Activated CD4-positive, alpha-beta memory T cell treated with anti-CD3 and anti-CD28 coated beads for 36 hours (primary cell): Measurements from ENCODE around the gene HIGD2A. TPM values are rescaled to one million over a fixed set of nuclear protein-coding genes. Genes with fewer than 3 reads are reported as not detected.
"Not testable (repeated sequence)": the region's sequence is repeated elsewhere in the genome, so short reads cannot be mapped to it uniquely, and the experiment has no call there.

Experiments
- CTCF ChIA-PET: fragments of 350-600 bp; sonication (Branson Sonifier 250); formaldehyde crosslinking; loops from one replicate; lab custom pipeline; 2021; ENCODE audit warnings: antibody characterized with exemption, inconsistent platforms; lab: Charles Lee
- POLR2A ChIA-PET: fragments of 350-600 bp; sonication (Branson Sonifier 250); formaldehyde crosslinking; loops from one replicate; lab custom pipeline; 2021; ENCODE audit warnings: antibody characterized with exemption; lab: Charles Lee
- DNase-seq: peaks from one replicate; pipeline ENCODE4 v3.0.0-alpha.2; 2020
- H3K27ac Mint-ChIP-seq: one replicate; pipeline ENCODE4 v1.8.0; 2021; ENCODE audit warnings: mixed read lengths
- H3K27me3 Mint-ChIP-seq: one replicate; pipeline ENCODE4 v1.8.0; 2021; ENCODE audit warnings: mixed read lengths
- H3K36me3 Mint-ChIP-seq: one replicate; pipeline ENCODE4 v1.8.0; 2021; ENCODE audit warnings: mixed read lengths
- H3K4me1 Mint-ChIP-seq: one replicate; pipeline ENCODE4 v1.8.0; 2021; ENCODE audit warnings: low read depth, mixed read lengths
- H3K4me3 Mint-ChIP-seq: one replicate; pipeline ENCODE4 v1.8.0; 2021; ENCODE audit warnings: mild to moderate bottlenecking, mixed read lengths
- H3K9me3 Mint-ChIP-seq: one replicate; pipeline ENCODE4 v1.8.0; 2021; ENCODE audit warnings: mixed read lengths
- intact Hi-C: fragments of 100-400 bp; cut with micrococcal nuclease; formaldehyde crosslinking; loops from one replicate; pipeline ENCODE4 v1.15.1; 2023
- total RNA-seq, 2 experiments: library from RNA; stranded (reverse); gene quantifications; one replicate each; pipeline ENCODE4 v1.2.3, GENCODE V29; 2021

Gene HIGD2A
- total RNA-seq, 2 experiments from 2014 or later, result 112 to 119 TPM

GRCh38 chr5:176401281-176402205, 13.0 kb downstream of the HIGD2A start:
- Mint-ChIP-seq H3K4me1 (no peaks in the 10 kb centered on the region), H3K9me3 (no peaks in the 10 kb centered on the region), H3K36me3 (peaks cover 3% of the 10 kb centered on the region), H3K27me3 (no peaks in the 10 kb centered on the region), H3K27ac (no peak overlapping the region), H3K4me3 (no peak overlapping the region)
- DNase-seq, result no peak
- ChIA-PET POLR2A (no interaction called here), CTCF (no interaction called here)
- intact Hi-C loops, result no loop called here

- H3K4me1 Mint-ChIP-seq, result no peaks in the 10 kb centered on the region
- intact Hi-C loops, result no loop called here
- no peak overlapping the region for H3K27ac Mint-ChIP-seq
- peaks cover 6% of the 10 kb centered on the region for H3K36me3 Mint-ChIP-seq
- no peaks in the 10 kb centered on the region for H3K9me3 Mint-ChIP-seq
- no peak overlapping the region for H3K4me3 Mint-ChIP-seq
- H3K27me3 Mint-ChIP-seq, result no peaks in the 10 kb centered on the region
- DNase-seq, result no peak
- ChIA-PET CTCF (interaction anchor here (1.2 kb wide), 1 partner anchor 10 kb away, joined by 4 read pairs; no protein-coding TSS in a partner anchor), POLR2A (no interaction called here)
These were observed 17.3 kb downstream of the HIGD2A start for GRCh38 chr5:176405656-176406435.

- intact Hi-C loops, result no loop called here
- CTCF ChIA-PET, result interaction anchor here (0.8 to 1.2 kb wide), 2 partner anchors 9 to 136 kb away, joined by 3 to 4 read pairs; no protein-coding TSS in a partner anchor
- Mint-ChIP-seq H3K27me3 (no peaks in the 10 kb centered on the region), H3K4me1 (peaks cover 5% of the 10 kb centered on the region), H3K9me3 (no peaks in the 10 kb centered on the region), H3K36me3 (peaks cover 6% of the 10 kb centered on the region), H3K4me3 (no peak overlapping the region), H3K27ac (no peak overlapping the region)
- POLR2A ChIA-PET, result interaction anchor here (0.6 kb wide), 1 partner anchor 41 kb away, joined by 3 read pairs; no protein-coding TSS in a partner anchor
- DNase-seq, result no peak
These were observed 18.0 kb downstream of the HIGD2A start for GRCh38 chr5:176406436-176407052.

GRCh38 chr5:176407456-176408251, 19.1 kb downstream of the HIGD2A start:
- H3K36me3 Mint-ChIP-seq, result peaks cover 6% of the 10 kb centered on the region
- CTCF ChIA-PET, result interaction anchor here (0.8 to 1.2 kb wide), 2 partner anchors 40 to 135 kb away, joined by 3 read pairs; partner anchors contain the start of gene FAF2
- H3K9me3 Mint-ChIP-seq, result no peaks in the 10 kb centered on the region
- intact Hi-C loops, result no loop called here
- no peaks in the 10 kb centered on the region for H3K27me3 Mint-ChIP-seq
- no peak for DNase-seq
- no peak overlapping the region for H3K27ac Mint-ChIP-seq
- POLR2A ChIA-PET, result interaction anchor here (0.6 kb wide), 1 partner anchor 135 kb away, joined by 3 read pairs; no protein-coding TSS in a partner anchor
- no peak overlapping the region for H3K4me3 Mint-ChIP-seq
- peaks cover 7% of the 10 kb centered on the region for H3K4me1 Mint-ChIP-seq

- H3K4me1 Mint-ChIP-seq, H3K27me3 Mint-ChIP-seq, H3K9me3 Mint-ChIP-seq, intact Hi-C loops, H3K36me3 Mint-ChIP-seq, H3K27ac Mint-ChIP-seq, DNase-seq, H3K4me3 Mint-ChIP-seq: not testable (repeated sequence)
- POLR2A ChIA-PET, result interaction anchor here (0.6 kb wide), 1 partner anchor 135 kb away, joined by 3 read pairs; no protein-coding TSS in a partner anchor
- CTCF ChIA-PET, result interaction anchor here (1.2 kb wide), 1 partner anchor 40 kb away, joined by 3 read pairs; the partner anchor contains the start of gene FAF2
These were observed 19.7 kb downstream of the HIGD2A start for GRCh38 chr5:176408252-176408573.

- Mint-ChIP-seq H3K4me3 (no peak overlapping the region), H3K27me3 (no peaks in the 10 kb centered on the region), H3K4me1 (peaks cover 11% of the 10 kb centered on the region), H3K36me3 (peaks cover 6% of the 10 kb centered on the region), H3K9me3 (no peaks in the 10 kb centered on the region), H3K27ac (no peak overlapping the region)
- CTCF ChIA-PET, result interaction anchor here (1.2 kb wide), 1 partner anchor 39 kb away, joined by 3 read pairs; the partner anchor contains the start of gene FAF2
- intact Hi-C loops, result no loop called here
- POLR2A ChIA-PET, result no interaction called here
- DNase-seq, result no peak
These were observed 20.0 kb downstream of the HIGD2A start for GRCh38 chr5:176408590-176408989.

GRCh38 chr5:176409765-176410164, 21.2 kb downstream of the HIGD2A start:
- intact Hi-C loops, result no loop called here
- Mint-ChIP-seq H3K27me3 (no peaks in the 10 kb centered on the region), H3K4me3 (no peak overlapping the region), H3K9me3 (no peaks in the 10 kb centered on the region), H3K4me1 (peaks cover 23% of the 10 kb centered on the region), H3K36me3 (peaks cover 6% of the 10 kb centered on the region), H3K27ac (no peak overlapping the region)
- ChIA-PET CTCF (no interaction called here), POLR2A (no interaction called here)
- no peak for DNase-seq

- intact Hi-C loops, result no loop called here
- Mint-ChIP-seq H3K4me3 (no peak overlapping the region), H3K4me1 (peaks cover 31% of the 10 kb centered on the region), H3K36me3 (peaks cover 6% of the 10 kb centered on the region), H3K27ac (no peak overlapping the region), H3K9me3 (no peaks in the 10 kb centered on the region), H3K27me3 (no peaks in the 10 kb centered on the region)
- DNase-seq, result no peak
- ChIA-PET POLR2A (no interaction called here), CTCF (interaction anchor here (0.6 kb wide), 1 partner anchor 661 kb away, joined by 3 read pairs; no protein-coding TSS in a partner anchor)
These were observed 22.1 kb downstream of the HIGD2A start for GRCh38 chr5:176410486-176411180.

- Mint-ChIP-seq H3K4me3 (no peak overlapping the region), H3K27me3 (no peaks in the 10 kb centered on the region), H3K9me3 (no peaks in the 10 kb centered on the region), H3K4me1 (peaks cover 39% of the 10 kb centered on the region), H3K36me3 (peaks cover 6% of the 10 kb centered on the region), H3K27ac (no peak overlapping the region)
- intact Hi-C loops, result no loop called here
- ChIA-PET POLR2A (no interaction called here), CTCF (interaction anchor here (1.1 kb wide), 1 partner anchor 683 kb away, joined by 3 read pairs; no protein-coding TSS in a partner anchor)
- no peak for DNase-seq
These were observed 24.1 kb downstream of the HIGD2A start for GRCh38 chr5:176412517-176413254.

GRCh38 chr5:176413255-176413565, 24.7 kb downstream of the HIGD2A start:
- ChIA-PET POLR2A (no interaction called here), CTCF (interaction anchor here (1.1 kb wide), 1 partner anchor 684 kb away, joined by 3 read pairs; no protein-coding TSS in a partner anchor)
- DNase-seq, result no peak
- Mint-ChIP-seq H3K4me1 (peaks cover 39% of the 10 kb centered on the region), H3K27me3 (no peaks in the 10 kb centered on the region), H3K36me3 (peaks cover 6% of the 10 kb centered on the region), H3K4me3 (no peak overlapping the region), H3K9me3 (no peaks in the 10 kb centered on the region), H3K27ac (no peak overlapping the region)
- intact Hi-C loops, result no loop called here
